Nephron (organoid): Measurements from ENCODE around the gene LMO7.

Experiments used
- H3K27ac Mint-ChIP-seq, 3 experiments: 2 replicates each; pipeline ENCODE4 v1.8.0; 2020; ENCODE audit warnings: mixed read lengths in 3 of 3, mild to moderate bottlenecking in 2 of 3, moderate library complexity in 1 of 3
- H3K27me3 Mint-ChIP-seq: 2 replicates; pipeline ENCODE4 v1.8.0; 2021; ENCODE audit warnings: low read depth, mild to moderate bottlenecking, moderate library complexity, mixed read lengths
- H3K36me3 Mint-ChIP-seq: 2 replicates; pipeline ENCODE4 v1.8.0; 2020; ENCODE audit warnings: low read depth, mixed read lengths
- H3K4me1 Mint-ChIP-seq: 2 replicates; pipeline ENCODE4 v1.8.0; 2020; ENCODE audit warnings: mixed read lengths
- H3K4me3 Mint-ChIP-seq, 3 experiments: 2 replicates each; pipeline ENCODE4 v1.8.0; 2020; ENCODE audit warnings: mild to moderate bottlenecking in 3 of 3, mixed read lengths in 3 of 3, moderate library complexity in 2 of 3
- H3K9me3 Mint-ChIP-seq: 2 replicates; pipeline ENCODE4 v1.8.0; 2020; ENCODE audit warnings: mixed read lengths
- TF ChIP-seq, protein P1 (sequence below), 3 experiments: fragments of 200-600 bp; sonication (generic); IDR thresholded peaks; one replicate each; pipeline ENCODE4 v1.5.0; 2021; ENCODE audit warnings: antibody characterized with exemption in 3 of 3; ENCODE audit not compliant: unreplicated experiment in 3 of 3

Gene LMO7

DNA sequence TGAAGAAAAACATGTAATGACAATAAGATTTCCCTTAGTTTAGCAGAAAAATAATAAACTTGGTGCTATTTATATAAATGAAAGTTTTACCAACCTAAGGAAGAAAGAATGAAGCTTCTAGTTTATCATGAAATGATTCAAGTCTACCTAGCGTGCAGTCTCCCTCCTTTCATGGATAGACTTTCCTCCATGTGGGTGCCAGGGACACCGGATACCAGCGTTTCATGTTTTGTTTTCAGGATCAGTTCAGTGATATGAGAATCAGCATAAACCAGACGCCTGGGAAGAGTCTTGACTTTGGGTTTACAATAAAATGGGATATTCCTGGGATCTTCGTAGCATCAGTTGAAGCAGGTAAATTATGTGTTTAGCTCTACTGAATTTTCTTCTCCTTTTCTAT, 196.7 kb downstream of the LMO7 start:
- no peaks in the 10 kb centered on the region for H3K27me3 Mint-ChIP-seq
- H3K9me3 Mint-ChIP-seq, result no peaks in the 10 kb centered on the region
- no peak overlapping the region for H3K27ac Mint-ChIP-seq
- TF ChIP-seq, protein P1, sequence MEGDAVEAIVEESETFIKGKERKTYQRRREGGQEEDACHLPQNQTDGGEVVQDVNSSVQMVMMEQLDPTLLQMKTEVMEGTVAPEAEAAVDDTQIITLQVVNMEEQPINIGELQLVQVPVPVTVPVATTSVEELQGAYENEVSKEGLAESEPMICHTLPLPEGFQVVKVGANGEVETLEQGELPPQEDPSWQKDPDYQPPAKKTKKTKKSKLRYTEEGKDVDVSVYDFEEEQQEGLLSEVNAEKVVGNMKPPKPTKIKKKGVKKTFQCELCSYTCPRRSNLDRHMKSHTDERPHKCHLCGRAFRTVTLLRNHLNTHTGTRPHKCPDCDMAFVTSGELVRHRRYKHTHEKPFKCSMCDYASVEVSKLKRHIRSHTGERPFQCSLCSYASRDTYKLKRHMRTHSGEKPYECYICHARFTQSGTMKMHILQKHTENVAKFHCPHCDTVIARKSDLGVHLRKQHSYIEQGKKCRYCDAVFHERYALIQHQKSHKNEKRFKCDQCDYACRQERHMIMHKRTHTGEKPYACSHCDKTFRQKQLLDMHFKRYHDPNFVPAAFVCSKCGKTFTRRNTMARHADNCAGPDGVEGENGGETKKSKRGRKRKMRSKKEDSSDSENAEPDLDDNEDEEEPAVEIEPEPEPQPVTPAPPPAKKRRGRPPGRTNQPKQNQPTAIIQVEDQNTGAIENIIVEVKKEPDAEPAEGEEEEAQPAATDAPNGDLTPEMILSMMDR (IDR thresholded peaks at IDR 0.05; ENCODE audit: unreplicated experiment in 3 of 3), result no peak
- peaks cover 7% of the 10 kb centered on the region for H3K36me3 Mint-ChIP-seq
- H3K4me3 Mint-ChIP-seq, result no peak overlapping the region
- H3K4me1 Mint-ChIP-seq, result no peaks in the 10 kb centered on the region

- H3K27me3 Mint-ChIP-seq, result no peaks in the 10 kb centered on the region
- H3K4me3 Mint-ChIP-seq, result no peak overlapping the region
- no peaks in the 10 kb centered on the region for H3K4me1 Mint-ChIP-seq
- no peaks in the 10 kb centered on the region for H3K9me3 Mint-ChIP-seq
- TF ChIP-seq, protein P1 (IDR thresholded peaks at IDR 0.05; ENCODE audit: unreplicated experiment in 3 of 3), result no peak
- peaks cover 15% of the 10 kb centered on the region for H3K36me3 Mint-ChIP-seq
- H3K27ac Mint-ChIP-seq, result no peak overlapping the region
These were observed 200.3 kb downstream of the LMO7 start for GRCh38 chr13:75836441-75836840.

GRCh38 chr13:75838366-75839005, 202.4 kb downstream of the LMO7 start:
- TF ChIP-seq, protein P1 (IDR thresholded peaks at IDR 0.05; ENCODE audit: unreplicated experiment in 3 of 3), result no peak
- H3K27me3 Mint-ChIP-seq, result no peaks in the 10 kb centered on the region
- H3K9me3 Mint-ChIP-seq, result no peaks in the 10 kb centered on the region
- H3K27ac Mint-ChIP-seq, result no peak overlapping the region
- no peaks in the 10 kb centered on the region for H3K4me1 Mint-ChIP-seq
- H3K36me3 Mint-ChIP-seq, result peaks cover 33% of the 10 kb centered on the region
- no peak overlapping the region for H3K4me3 Mint-ChIP-seq

- Mint-ChIP-seq H3K27me3 (no peaks in the 10 kb centered on the region), H3K27ac (no peak overlapping the region), H3K36me3 (peaks cover 33% of the 10 kb centered on the region), H3K9me3 (no peaks in the 10 kb centered on the region), H3K4me1 (no peaks in the 10 kb centered on the region), H3K4me3 (no peak overlapping the region)
- TF ChIP-seq, protein P1 (IDR thresholded peaks at IDR 0.05; ENCODE audit: unreplicated experiment in 3 of 3), result no peak
These were observed 203.3 kb downstream of the LMO7 start for GRCh38 chr13:75839406-75839805.

DNA sequence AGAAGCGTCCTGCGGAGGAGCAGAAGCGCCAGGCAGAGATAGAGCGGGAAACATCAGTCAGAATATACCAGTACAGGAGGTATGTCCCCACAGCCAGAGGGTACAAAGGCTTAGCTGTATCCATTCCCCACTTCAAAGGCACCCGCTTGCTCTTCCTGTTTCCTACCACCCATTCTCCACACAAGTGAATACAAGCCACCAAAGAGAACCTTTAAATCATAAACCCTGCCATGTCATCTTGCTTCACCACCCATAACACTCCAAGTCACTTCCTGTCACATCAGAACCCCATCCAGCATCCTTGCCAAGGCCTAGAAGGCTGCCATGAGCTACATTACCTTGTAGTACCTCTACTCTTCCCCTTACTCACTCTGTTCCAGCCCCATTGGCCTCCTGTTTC, 205.8 kb downstream of the LMO7 start:
- H3K27me3 Mint-ChIP-seq, result no peaks in the 10 kb centered on the region
- TF ChIP-seq, protein P1 (IDR thresholded peaks at IDR 0.05; ENCODE audit: unreplicated experiment in 3 of 3), result no peak
- H3K4me1 Mint-ChIP-seq, result no peaks in the 10 kb centered on the region
- H3K36me3 Mint-ChIP-seq, result peaks cover 35% of the 10 kb centered on the region
- no peak overlapping the region for H3K4me3 Mint-ChIP-seq
- no peak overlapping the region for H3K27ac Mint-ChIP-seq
- no peaks in the 10 kb centered on the region for H3K9me3 Mint-ChIP-seq

DNA sequence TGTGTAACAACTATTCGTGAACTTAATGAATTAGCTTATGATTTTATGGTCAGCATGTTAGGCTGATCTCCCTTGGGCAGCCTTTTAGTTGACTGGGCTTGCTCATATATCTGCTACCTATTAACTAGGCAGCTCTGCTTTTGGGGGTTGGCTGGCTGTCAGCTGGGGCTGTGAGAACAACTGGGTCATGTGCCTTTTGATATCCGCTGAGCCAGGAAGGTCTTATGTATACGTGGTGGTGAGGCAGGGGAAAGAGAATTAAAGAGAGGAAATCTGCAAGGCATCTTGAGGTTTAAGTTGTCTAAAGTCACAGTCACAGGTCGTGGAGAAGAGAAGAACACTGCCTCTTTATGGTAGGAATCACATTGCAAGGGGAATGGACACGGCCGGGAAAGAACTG, 206.9 kb downstream of the LMO7 start:
- Mint-ChIP-seq H3K4me3 (no peak overlapping the region), H3K4me1 (no peaks in the 10 kb centered on the region), H3K36me3 (peaks cover 35% of the 10 kb centered on the region), H3K9me3 (no peaks in the 10 kb centered on the region), H3K27ac (no peak overlapping the region), H3K27me3 (no peaks in the 10 kb centered on the region)
- TF ChIP-seq, protein P1 (IDR thresholded peaks at IDR 0.05; ENCODE audit: unreplicated experiment in 3 of 3), result no peak
